ENCODE results near the gene PRKRA.

Gene PRKRA

DNA sequence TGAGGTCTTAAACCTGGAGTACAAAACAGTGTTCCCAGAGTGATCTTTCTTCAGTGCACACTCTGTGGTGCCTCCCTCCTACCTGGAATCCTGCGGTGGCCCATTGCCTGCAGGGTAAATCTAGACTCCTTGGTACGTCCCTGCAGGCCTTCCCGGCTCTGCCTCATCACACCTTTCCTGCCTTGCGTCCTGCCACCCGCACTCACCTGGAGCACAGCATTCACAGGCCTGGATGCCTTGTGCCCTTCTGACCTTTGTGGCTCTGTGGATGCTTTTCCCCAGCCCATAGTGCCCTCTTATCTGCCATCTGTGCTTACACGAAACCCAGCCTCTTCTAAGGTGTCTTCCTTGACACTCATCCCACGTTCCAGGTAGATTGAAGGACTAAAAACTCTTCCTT, 62.7 kb downstream of the PRKRA start:
- no peak overlapping the region for H3K27ac ChIP-seq (ENCODE audit: poor library complexity, severe bottlenecking)
- peaks cover 5% of the 10 kb centered on the region for H3K4me1 ChIP-seq (ENCODE audit: insufficient read depth, poor library complexity, severe bottlenecking)
- no peak overlapping the region for H3K4me3 ChIP-seq (ENCODE audit: severe bottlenecking)
- ATAC-seq (ENCODE audit: low read depth) (no peak), DNase-seq (ENCODE audit: low spot score) (no peak)
- TF ChIP-seq, protein P1, sequence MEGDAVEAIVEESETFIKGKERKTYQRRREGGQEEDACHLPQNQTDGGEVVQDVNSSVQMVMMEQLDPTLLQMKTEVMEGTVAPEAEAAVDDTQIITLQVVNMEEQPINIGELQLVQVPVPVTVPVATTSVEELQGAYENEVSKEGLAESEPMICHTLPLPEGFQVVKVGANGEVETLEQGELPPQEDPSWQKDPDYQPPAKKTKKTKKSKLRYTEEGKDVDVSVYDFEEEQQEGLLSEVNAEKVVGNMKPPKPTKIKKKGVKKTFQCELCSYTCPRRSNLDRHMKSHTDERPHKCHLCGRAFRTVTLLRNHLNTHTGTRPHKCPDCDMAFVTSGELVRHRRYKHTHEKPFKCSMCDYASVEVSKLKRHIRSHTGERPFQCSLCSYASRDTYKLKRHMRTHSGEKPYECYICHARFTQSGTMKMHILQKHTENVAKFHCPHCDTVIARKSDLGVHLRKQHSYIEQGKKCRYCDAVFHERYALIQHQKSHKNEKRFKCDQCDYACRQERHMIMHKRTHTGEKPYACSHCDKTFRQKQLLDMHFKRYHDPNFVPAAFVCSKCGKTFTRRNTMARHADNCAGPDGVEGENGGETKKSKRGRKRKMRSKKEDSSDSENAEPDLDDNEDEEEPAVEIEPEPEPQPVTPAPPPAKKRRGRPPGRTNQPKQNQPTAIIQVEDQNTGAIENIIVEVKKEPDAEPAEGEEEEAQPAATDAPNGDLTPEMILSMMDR (IDR thresholded peaks at IDR 0.05; ENCODE audit: poor library complexity, severe bottlenecking), result no peak
- H3K36me3 ChIP-seq (ENCODE audit: low read depth), result peaks cover 23% of the 10 kb centered on the region
- no peaks in the 10 kb centered on the region for H3K27me3 ChIP-seq (ENCODE audit: insufficient read depth, poor library complexity, severe bottlenecking)
- H3K9me3 ChIP-seq (ENCODE audit: severe bottlenecking), result no peaks in the 10 kb centered on the region

DNA sequence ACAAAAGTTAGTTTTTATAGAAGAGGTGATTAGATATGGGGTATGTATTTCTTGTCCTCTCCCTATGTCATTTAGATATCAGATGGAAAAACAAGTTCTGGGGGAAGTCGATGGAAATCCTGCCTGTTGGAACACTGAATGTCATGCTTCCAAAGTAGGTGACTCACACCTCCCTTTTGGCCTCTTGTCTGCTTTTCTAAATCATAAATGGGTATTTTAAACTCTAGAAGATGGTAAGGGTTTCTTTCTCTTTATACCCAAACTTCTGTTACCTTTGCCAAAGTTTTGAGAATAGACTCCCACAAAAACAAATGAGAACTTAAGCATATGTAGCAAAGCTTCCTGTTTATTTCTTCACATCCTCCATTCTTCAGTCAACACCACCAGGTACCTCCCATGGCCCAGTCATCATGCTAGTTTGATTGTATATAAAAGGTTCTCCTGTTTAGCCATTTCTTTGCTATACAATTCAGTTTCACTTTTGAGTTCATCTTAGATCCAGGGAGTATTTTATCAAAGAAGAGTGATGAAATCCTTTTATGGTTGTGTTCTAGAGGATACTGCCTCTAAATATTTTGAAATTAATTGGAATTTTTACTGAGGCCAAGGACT, 63.9 kb downstream of the PRKRA start:
- Histone ChIP-seq H3K9me3 (ENCODE audit: severe bottlenecking) (no peaks in the 10 kb centered on the region), H3K4me1 (ENCODE audit: insufficient read depth, poor library complexity, severe bottlenecking) (peaks cover 5% of the 10 kb centered on the region), H3K36me3 (ENCODE audit: low read depth) (peaks cover 27% of the 10 kb centered on the region), H3K27me3 (ENCODE audit: insufficient read depth, poor library complexity, severe bottlenecking) (no peaks in the 10 kb centered on the region), H3K27ac (ENCODE audit: poor library complexity, severe bottlenecking) (no peak overlapping the region), H3K4me3 (ENCODE audit: severe bottlenecking) (no peak overlapping the region)
- TF ChIP-seq, protein P1 (IDR thresholded peaks at IDR 0.05; ENCODE audit: poor library complexity, severe bottlenecking), result no peak
- ATAC-seq (ENCODE audit: low read depth), result no peak
- DNase-seq (ENCODE audit: low spot score), result no peak

DNA sequence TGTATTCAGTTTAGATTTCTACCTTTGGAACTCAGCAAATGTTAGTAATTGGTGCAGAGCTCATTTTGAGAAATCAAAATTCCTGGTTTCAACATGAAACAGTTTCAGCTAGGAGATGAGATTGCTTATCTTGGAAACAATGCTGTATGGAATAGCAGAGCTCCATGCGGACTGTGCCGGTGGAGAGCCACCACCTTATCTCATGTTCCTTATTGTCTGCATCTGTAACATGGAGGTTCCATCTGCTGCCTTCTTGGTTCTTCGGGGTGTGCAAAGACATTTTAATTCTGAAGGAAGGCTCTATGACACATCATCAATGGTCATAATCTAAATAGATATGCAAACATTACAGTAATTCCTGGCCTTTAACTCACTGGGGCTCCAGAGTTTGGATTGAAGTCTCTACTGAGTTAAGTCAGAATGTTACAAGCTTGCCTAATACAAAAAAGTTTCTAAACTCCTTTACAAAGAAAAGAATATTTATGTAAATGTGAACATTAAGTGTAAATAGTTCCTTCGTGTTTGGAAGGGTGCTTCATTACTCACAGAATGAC, 65.3 kb downstream of the PRKRA start:
- DNase-seq (ENCODE audit: low spot score) (no peak), ATAC-seq (ENCODE audit: low read depth) (no peak)
- H3K27ac ChIP-seq (ENCODE audit: poor library complexity, severe bottlenecking), result no peak overlapping the region
- H3K4me3 ChIP-seq (ENCODE audit: severe bottlenecking), result no peak overlapping the region
- H3K4me1 ChIP-seq (ENCODE audit: insufficient read depth, poor library complexity, severe bottlenecking), result no peaks in the 10 kb centered on the region
- TF ChIP-seq, protein P1 (IDR thresholded peaks at IDR 0.05; ENCODE audit: poor library complexity, severe bottlenecking), result no peak
- peaks cover 23% of the 10 kb centered on the region for H3K36me3 ChIP-seq (ENCODE audit: low read depth)
- no peaks in the 10 kb centered on the region for H3K9me3 ChIP-seq (ENCODE audit: severe bottlenecking)
- H3K27me3 ChIP-seq (ENCODE audit: insufficient read depth, poor library complexity, severe bottlenecking), result no peaks in the 10 kb centered on the region

DNA sequence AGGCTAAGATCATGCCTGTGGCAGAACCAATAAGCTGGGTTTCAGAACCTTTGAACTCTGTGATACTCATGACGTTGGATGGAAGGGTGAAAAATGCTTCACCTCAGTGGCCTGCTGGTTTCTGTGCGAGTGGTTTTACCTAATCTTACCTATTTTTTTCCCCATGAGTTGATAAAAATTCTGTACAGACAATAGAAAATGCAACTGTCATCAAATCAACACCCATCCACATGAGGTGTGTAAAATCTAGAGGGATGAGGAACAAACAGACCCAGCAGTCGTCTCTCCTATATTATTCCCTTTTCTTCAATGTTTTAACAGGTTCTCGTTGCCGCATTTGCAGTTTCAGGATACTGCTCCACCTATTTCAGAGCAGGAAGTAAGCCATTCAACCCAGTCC, 67.3 kb downstream of the PRKRA start:
- no peak overlapping the region for H3K4me3 ChIP-seq (ENCODE audit: severe bottlenecking)
- DNase-seq (ENCODE audit: low spot score) (no peak), ATAC-seq (ENCODE audit: low read depth) (no peak)
- no peaks in the 10 kb centered on the region for H3K4me1 ChIP-seq (ENCODE audit: insufficient read depth, poor library complexity, severe bottlenecking)
- H3K27ac ChIP-seq (ENCODE audit: poor library complexity, severe bottlenecking), result no peak overlapping the region
- H3K9me3 ChIP-seq (ENCODE audit: severe bottlenecking), result no peaks in the 10 kb centered on the region
- H3K36me3 ChIP-seq (ENCODE audit: low read depth), result peaks cover 19% of the 10 kb centered on the region
- TF ChIP-seq, protein P1 (IDR thresholded peaks at IDR 0.05; ENCODE audit: poor library complexity, severe bottlenecking), result no peak
- H3K27me3 ChIP-seq (ENCODE audit: insufficient read depth, poor library complexity, severe bottlenecking), result no peaks in the 10 kb centered on the region

All from RWPE2 (cell line).